ENCODE data around the gene USH2A.
A peak's percentile ranks its signal among the peaks of the same experiment; 100 is the strongest.

The USH2A gene

DNA sequence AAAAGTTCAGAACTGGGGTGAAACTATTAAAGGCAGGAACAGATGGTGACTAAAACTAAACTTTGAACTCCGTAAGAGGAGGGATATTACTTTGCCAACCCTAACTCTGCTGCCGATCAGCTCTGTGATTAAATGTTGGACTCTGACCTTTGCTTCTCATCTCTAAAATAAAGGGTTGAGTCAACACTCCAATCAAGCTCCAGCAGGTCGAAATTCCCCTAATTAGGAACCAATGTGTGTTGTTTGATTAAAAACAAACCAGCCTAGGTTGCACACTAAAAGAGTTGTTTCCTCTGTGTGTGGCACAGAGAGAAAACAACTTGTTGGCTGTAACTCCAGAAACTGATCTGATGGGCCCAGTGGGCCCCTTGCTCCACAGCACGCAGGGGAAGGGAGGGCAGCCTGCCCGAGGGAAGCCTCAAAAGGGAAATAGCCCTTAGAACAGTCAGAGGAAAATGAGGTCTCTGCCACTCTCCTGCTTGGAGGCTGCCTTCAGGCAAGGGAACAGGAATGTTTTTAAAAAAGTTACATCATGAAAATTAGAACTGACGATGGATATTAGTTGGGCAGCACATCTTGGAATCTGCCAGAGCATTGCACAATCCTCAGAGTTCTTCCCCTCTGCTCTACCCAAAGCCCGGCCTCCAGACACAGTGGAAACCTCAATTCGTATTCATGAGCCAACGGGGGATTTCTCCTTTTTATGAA, 786.8 kb downstream of the USH2A start:
- DNase-seq (ENCODE audit: low read depth) = peak; percentile 87
- H3K4me3 ChIP-seq (ENCODE audit: low read length) = peak overlapping the region; percentile 46
- TF ChIP-seq, protein P1, sequence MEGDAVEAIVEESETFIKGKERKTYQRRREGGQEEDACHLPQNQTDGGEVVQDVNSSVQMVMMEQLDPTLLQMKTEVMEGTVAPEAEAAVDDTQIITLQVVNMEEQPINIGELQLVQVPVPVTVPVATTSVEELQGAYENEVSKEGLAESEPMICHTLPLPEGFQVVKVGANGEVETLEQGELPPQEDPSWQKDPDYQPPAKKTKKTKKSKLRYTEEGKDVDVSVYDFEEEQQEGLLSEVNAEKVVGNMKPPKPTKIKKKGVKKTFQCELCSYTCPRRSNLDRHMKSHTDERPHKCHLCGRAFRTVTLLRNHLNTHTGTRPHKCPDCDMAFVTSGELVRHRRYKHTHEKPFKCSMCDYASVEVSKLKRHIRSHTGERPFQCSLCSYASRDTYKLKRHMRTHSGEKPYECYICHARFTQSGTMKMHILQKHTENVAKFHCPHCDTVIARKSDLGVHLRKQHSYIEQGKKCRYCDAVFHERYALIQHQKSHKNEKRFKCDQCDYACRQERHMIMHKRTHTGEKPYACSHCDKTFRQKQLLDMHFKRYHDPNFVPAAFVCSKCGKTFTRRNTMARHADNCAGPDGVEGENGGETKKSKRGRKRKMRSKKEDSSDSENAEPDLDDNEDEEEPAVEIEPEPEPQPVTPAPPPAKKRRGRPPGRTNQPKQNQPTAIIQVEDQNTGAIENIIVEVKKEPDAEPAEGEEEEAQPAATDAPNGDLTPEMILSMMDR (conservative IDR thresholded peaks at IDR 0.05; ENCODE audit: low read length) = no peak

DNA sequence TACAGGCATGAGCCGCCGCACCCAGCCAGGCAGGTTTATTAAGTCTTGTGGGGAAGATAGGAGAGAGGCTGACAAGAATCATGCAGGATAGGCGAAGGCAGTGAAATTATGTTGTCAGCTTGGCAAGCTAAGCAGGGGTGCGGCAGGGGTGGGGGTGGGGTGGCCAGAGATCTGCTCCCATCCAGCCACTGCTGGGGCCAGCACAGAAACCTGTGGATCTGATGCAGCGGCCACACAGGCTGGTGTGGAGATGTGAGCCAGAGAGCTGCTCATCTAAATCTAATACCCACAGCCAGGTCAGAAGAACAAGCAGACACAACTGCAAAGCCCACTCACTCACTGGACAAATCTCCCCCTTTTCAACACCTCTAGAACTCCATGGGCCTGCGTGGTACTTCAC, 787.4 kb downstream of the USH2A start:
- DNase-seq (ENCODE audit: low read depth) = no peak
- H3K4me3 ChIP-seq (ENCODE audit: low read length) = no peak overlapping the region
- TF ChIP-seq, protein P1 (conservative IDR thresholded peaks at IDR 0.05; ENCODE audit: low read length) = no peak

DNA sequence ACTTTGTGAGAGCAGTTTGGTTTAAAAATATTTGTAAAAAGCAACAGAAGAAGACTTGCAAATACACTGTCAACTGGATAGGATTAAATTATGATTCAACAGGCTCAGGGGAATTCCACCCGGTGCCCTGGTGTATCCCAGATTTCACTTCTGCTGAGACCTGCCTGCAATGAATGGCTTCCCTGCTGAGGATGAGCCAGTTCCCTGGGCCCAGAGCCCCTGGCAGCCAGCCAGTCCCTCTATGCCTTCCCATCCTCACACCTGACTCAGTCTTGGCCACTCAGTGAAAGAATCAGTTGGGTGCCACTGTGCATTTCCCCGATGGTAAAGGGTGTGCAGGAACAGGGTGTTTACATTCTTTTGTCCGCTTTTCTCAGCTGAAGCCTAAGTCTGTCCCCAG, 791.8 kb downstream of the USH2A start:
- no peak overlapping the region for H3K4me3 ChIP-seq (ENCODE audit: low read length)
- TF ChIP-seq, protein P1 (conservative IDR thresholded peaks at IDR 0.05; ENCODE audit: low read length) = no peak
- peak; percentile 15 for DNase-seq (ENCODE audit: low read depth)

DNA sequence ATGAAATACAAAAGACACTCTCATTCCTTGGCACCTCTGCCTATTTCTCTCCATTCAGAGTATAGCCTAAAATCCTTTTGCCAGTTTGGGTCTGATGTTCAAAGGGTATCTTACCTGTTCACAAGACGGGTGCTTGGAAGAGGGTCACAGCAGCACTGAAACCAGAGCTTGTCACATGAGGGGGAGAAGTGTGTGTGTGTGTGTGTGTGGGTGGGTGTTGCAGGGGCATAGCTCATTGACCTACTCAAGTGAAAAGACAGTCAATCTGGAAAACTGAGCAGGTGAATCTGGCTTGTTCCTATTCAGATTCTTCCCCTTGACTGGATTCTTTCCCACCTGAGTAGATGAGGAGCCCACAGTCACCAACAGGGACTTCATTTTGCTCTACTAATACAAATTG, 792.2 kb downstream of the USH2A start:
- no peak overlapping the region for H3K4me3 ChIP-seq (ENCODE audit: low read length)
- no peak for DNase-seq (ENCODE audit: low read depth)
- TF ChIP-seq, protein P1 (conservative IDR thresholded peaks at IDR 0.05; ENCODE audit: low read length) = no peak

DNA sequence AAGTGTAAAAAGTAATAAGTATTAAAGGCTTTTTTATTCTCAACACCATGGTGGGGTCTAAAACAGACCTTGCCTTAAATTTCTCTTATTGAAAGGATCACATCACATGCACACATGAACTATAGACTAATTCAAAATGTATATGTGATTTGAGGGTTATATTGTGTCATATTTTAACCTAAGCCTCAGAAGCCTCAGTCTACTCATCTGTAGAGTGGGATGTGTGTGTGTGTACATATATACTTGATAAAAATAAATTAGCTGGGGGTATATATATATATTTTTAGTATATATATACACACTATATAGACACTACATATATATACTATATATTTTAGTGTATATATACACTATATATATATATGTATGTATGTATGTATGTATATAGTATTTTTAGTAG, 797.3 kb downstream of the USH2A start:
- TF ChIP-seq, protein P1 (conservative IDR thresholded peaks at IDR 0.05; ENCODE audit: low read length) = no peak
- no peak for DNase-seq (ENCODE audit: low read depth)
- no peak overlapping the region for H3K4me3 ChIP-seq (ENCODE audit: low read length)

DNA sequence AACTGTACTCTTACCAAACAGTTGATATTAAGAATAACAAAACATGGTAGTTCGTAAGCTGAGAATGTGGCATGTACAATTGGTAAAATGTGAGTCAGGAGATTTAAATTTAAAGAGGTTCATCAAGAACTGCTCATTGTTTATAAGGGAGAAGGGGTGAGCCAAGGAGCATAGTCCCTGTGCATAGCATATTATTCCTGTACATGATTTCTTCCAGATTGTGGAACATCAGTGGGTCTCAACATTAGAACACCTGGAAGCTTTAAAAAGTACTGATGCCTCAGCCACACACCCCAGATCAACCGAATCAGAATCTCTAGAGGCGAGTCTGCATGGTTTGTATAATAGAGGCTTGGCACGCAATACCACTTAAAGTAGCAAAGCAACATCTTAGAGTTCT, 800.1 kb downstream of the USH2A start:
- H3K4me3 ChIP-seq (ENCODE audit: low read length) = no peak overlapping the region
- no peak for DNase-seq (ENCODE audit: low read depth)
- TF ChIP-seq, protein P1 (conservative IDR thresholded peaks at IDR 0.05; ENCODE audit: low read length) = no peak

DNA sequence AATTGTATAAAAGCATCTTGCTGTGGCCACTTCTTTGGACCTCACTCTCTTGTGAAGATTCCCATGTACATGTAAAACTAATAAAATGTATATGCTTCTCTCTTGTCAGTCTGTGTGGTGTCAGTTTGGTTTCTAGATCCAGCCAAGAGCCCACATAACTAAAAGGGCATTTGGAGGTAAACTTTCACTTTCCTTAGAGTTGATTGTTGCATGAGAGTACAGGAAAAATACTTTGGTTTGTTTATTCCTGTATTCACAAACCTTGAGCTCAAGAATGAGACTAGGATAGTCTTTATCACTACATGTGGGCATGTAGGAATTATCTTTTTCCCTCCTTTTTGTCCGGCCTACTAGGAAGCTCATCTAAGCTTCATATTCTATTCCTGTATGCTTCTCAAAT, 805.3 kb downstream of the USH2A start:
- TF ChIP-seq, protein P1 (conservative IDR thresholded peaks at IDR 0.05; ENCODE audit: low read length) = no peak
- no peak overlapping the region for H3K4me3 ChIP-seq (ENCODE audit: low read length)
- no peak for DNase-seq (ENCODE audit: low read depth)
